Astrocyte of the spinal cord (primary cell): ENCODE measurements around the gene ESRRG.

Experiments
- DNase-seq: peaks from one replicate; pipeline ENCODE4 v3.0.0; 2011; ENCODE audit warnings: low read depth, low spot score
- H3K4me3 ChIP-seq: 2 replicates; pipeline ENCODE4 v1.5.1; 2011; ENCODE audit warnings: low read depth, mild to moderate bottlenecking, low read length, moderate library complexity
- CTCF ChIP-seq: IDR thresholded peaks from 2 replicates; pipeline ENCODE4 v1.5.1; 2012; ENCODE audit warnings: low read depth, mild to moderate bottlenecking, low read length, inconsistent platforms
- in situ Hi-C: cut with HindIII; loops from 2 replicates; pipeline ENCODE4 v1.10.0; 2017; ENCODE audit warnings: low sequenced_read_pairs

The ESRRG gene

DNA sequence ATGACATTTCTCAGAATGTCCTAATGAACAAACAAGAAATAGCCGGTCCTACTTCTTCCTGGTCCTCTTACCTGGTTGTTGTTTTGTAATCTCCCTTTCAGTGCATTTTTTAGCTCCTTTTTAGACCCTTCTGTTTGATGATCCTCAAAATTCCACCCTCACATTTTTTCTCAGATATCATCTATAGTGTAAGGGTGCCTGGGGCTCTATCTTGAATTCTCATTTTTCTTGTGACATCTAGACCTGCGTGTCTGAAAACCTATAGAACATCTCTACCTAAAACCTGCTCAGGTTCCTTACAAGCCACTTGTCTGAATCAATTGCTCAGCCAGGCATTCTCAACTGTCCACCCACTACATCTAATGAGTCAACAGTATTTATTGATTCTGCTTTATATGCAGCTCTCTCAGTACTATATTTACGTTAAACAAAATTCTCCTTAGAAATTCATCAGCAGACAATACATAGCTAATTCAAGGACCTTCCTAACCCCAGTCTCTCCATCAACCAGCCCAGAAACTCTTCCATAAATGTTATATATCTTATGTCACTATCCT is 263.5 kb downstream of the ESRRG start:
- in situ Hi-C loops: no loop called here
- H3K4me3 ChIP-seq: no peak overlapping the region
- no peak for TF ChIP-seq CTCF
- no peak for DNase-seq

DNA sequence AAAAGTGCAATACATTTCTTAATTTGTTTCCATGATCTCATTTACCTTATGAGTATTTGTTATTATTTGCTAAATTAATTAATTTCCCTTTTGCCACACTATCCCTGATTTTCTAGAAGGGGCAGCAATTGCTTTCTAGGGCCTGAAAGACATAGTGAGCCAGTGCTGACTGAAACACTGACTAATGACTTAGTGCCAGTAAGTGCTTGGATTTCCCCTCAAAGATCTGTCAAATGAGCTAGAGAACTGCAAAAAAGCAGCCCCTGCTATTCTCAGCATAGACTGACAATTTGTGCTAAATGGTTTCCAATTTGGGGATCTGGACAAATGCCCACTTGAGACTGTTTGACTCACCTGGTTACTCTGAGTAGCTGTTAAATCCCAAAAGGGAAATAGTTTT is 264.4 kb downstream of the ESRRG start:
- TF ChIP-seq CTCF: no peak
- in situ Hi-C loops: no loop called here
- H3K4me3 ChIP-seq: no peak overlapping the region
- DNase-seq: peak; percentile 3

DNA sequence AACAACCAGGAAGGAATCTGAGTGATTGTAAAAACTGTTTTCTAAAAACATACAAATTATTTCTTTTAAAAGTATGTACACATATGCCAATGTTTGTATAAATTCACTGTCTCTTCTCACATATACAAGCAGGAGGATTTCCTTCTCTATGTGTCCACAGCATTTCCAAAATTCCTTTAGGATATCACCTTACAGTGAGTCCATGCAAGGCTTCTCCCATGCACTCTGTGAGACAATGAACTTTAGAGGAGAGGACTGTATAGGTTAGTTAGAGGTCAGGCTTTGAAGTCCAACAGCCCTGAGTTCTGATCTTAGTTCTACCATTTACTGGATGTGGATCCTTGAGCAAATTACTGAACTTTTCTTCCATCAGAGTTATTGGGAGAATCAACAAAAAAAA is 265.9 kb downstream of the ESRRG start:
- no peak overlapping the region for H3K4me3 ChIP-seq
- peak; percentile 63 for DNase-seq
- TF ChIP-seq CTCF: no peak
- in situ Hi-C loops: no loop called here

GRCh38 chr1:216456682-216457081 is 266.5 kb downstream of the ESRRG start:
- in situ Hi-C loops: no loop called here
- no peak for TF ChIP-seq CTCF
- peak; percentile 92 for DNase-seq
- no peak overlapping the region for H3K4me3 ChIP-seq

DNA sequence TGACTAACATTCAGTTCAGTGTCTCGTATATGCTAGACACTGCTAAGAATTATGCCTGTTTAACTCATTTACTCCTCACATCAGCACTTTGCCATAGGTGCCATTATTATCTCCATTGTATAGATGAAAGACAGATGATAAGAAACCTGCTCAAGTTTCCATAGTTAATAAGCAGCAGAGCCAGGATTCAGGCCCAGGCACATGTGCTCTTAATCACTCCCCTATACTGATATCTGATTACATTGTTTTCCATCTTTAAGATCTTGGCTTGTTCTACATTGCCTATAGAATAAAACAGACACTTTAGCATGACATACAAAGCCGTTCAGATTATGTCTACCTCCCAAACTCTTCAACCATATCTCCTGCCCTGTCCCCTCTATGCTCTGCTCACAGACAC is 269.5 kb downstream of the ESRRG start:
- no peak for DNase-seq
- in situ Hi-C loops: no loop called here
- no peak overlapping the region for H3K4me3 ChIP-seq
- no peak for TF ChIP-seq CTCF
